VCaP (cell line): ENCODE data around the gene RGS6.

ENCODE experiments used
- H3K27ac ChIP-seq: fragments of 450-650 bp; 2 replicates; pipeline ENCODE4 v1.5.1; 2017
- CTCF ChIP-seq: fragments of 450-650 bp; conservative IDR thresholded peaks from 2 replicates; pipeline ENCODE4 v1.5.1; 2017; ENCODE audit warnings: mild to moderate bottlenecking, moderate library complexity

Gene RGS6

GRCh38 chr14:72291908-72292688, 359.9 kb downstream of the RGS6 start:
- peak; percentile 86 for TF ChIP-seq CTCF
- H3K27ac ChIP-seq: no peak overlapping the region

GRCh38 chr14:72292689-72293024, 360.4 kb downstream of the RGS6 start:
- no peak overlapping the region for H3K27ac ChIP-seq
- peak; percentile 61 for TF ChIP-seq CTCF

DNA sequence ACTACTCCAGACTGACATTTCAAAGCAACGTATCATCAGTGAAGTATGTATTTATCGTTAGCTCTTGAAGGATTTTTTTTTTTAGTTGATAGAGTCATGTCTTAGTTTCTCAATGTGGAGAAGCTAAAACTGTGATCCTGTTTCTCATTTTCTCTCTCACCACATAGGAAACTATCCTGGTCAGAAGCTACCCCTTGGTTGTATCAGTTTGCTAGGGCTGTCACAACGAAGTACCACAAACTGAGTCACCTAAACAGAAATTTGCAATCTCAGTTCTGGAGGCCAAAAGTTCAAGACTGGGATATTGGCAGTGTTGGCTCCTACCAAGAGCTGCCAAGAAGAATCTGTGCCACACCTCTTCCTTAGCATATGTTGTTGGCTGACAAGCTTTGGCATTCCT, 369.1 kb downstream of the RGS6 start:
- H3K27ac ChIP-seq: no peak overlapping the region
- TF ChIP-seq CTCF: no peak

GRCh38 chr14:72303930-72304329, 371.7 kb downstream of the RGS6 start:
- TF ChIP-seq CTCF: no peak
- no peak overlapping the region for H3K27ac ChIP-seq

DNA sequence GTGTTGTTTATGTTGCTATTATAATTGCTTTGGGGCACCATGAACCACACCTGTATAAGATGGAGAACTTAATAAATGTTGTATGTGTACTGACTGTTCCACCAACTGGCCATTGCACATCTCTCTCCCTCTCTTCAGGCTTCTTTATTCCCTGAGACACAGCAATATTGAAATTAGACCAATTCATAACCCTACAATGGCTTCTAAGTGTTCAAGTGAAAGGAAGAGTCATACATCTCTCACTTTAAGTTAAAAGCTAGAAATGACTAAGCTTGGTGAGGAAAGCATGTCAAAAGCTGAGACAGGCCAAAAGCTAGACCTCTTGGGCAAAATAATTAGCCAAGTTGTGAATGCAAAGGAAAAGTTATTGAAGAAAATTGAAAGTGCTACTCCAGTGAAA, 373.3 kb downstream of the RGS6 start:
- TF ChIP-seq CTCF: no peak
- H3K27ac ChIP-seq: no peak overlapping the region

DNA sequence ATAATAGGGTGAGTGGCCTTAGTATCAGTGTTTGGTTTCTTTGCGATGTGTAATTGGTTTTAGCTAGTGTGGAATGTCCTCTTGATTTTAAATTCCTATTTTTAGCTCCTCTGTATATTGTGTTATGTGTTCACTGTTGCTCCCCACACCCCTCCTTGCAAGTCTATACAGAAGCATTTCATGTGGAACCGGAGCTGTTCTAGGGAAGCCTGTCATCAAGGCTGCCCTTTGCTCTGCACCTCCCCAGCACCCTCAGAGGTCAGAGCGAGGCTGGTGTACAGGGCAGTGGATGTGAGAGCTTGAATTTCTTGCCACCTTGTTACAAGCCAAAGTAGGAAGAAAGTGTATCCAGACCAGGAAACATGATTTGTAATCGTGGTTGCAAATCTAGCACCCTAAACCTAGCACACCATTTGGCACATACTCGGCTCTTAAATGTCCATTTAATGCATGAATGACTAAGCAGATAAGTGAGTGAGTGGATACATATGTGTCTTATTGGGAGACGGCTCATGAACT, 376.8 kb downstream of the RGS6 start:
- TF ChIP-seq CTCF: no peak
- no peak overlapping the region for H3K27ac ChIP-seq

- H3K27ac ChIP-seq: no peak overlapping the region
- TF ChIP-seq CTCF: no peak
Observed at GRCh38 chr14:72311116-72311515, 378.9 kb downstream of the RGS6 start.
